Measurements from ENCODE around the gene ASB15. TPM values are rescaled to one million over a fixed set of nuclear protein-coding genes. Genes with fewer than 3 reads are reported as not detected.

The ASB15 gene
- total and polyA plus RNA-seq, 2 of the 8 experiments (the other 6 are each of a cell fraction or from before 2014, with no cell fraction given): not detected

GRCh38 chr7:123652406-123652805, 50.8 kb downstream of the ASB15 start:
- no peak overlapping the region for H3K14ac ChIP-seq (ENCODE audit: insufficient read length)
- no peak overlapping the region for H4K8ac ChIP-seq (ENCODE audit: extremely low read depth, insufficient read depth, low read length)
- no peak overlapping the region for H3K4me3 ChIP-seq (ENCODE audit: extremely low read depth in 1 of 4, insufficient read depth in 2 of 4, low read depth in 3 of 4, low read length in 4 of 4)
- H3K79me1 ChIP-seq (ENCODE audit: low read depth, low read length): no peaks in the 10 kb centered on the region
- H2BK15ac ChIP-seq (ENCODE audit: low read length): no peak overlapping the region
- no peak overlapping the region for H4K91ac ChIP-seq (replicated peaks; ENCODE audit: insufficient read length, low read length)
- no peaks in the 10 kb centered on the region for H3K4me1 ChIP-seq (replicated peaks in 1 of 4; ENCODE audit: control insufficient read depth in 3 of 4, insufficient read depth in 4 of 4, low read length in 3 of 4)
- POLR2A ChIA-PET (ENCODE audit: partially characterized antibody): no interaction called here
- H3K4me2 ChIP-seq (ENCODE audit: insufficient read depth in 1 of 2, low read depth in 2 of 2, low read length in 2 of 2): no peak overlapping the region
- WGBS, 2 experiments (ENCODE audit: extremely low coverage in 1 of 2, insufficient coverage in 1 of 2, insufficient read length in 1 of 2, insufficient replicate concordance in 2 of 2, low coverage in 1 of 2, low lambda C conversion rate in 2 of 2, missing lambda C conversion rate in 1 of 2): 88% methylated on average over 1 of the region's 1 CpG; no CpG with 5 or more reads in 1 of the 2 experiments
- H2BK5ac ChIP-seq (ENCODE audit: low read depth, low read length): no peak overlapping the region
- no peak overlapping the region for H3K56ac ChIP-seq (replicated peaks; ENCODE audit: insufficient read length, low read depth, low read length)
- FAIRE-seq (no peak), DNase-seq (ENCODE audit: low read depth in 1 of 2, low spot score in 2 of 2) (no peak)
- TF ChIP-seq SUZ12 (IDR thresholded peaks at IDR 0.05; ENCODE audit: low read length) (no peak), KDM4A (IDR thresholded peaks at IDR 0.05; ENCODE audit: low read depth, low read length, severe bottlenecking) (no peak), POU5F1 (IDR thresholded peaks at IDR 0.05; ENCODE audit: low read depth, low read length) (no peak)
- no peaks in the 10 kb centered on the region for H3K79me2 ChIP-seq (ENCODE audit: control insufficient read depth in 1 of 2, insufficient read depth in 2 of 2, low read length in 2 of 2)
- H3K23ac ChIP-seq (ENCODE audit: insufficient read length): no peak overlapping the region
- no peak overlapping the region for H2AFZ ChIP-seq (ENCODE audit: low read length)
- H3K27me3 ChIP-seq (replicated peaks in 1 of 4; ENCODE audit: control insufficient read depth in 3 of 4, extremely low read depth in 1 of 4, insufficient read depth in 3 of 4, low read length in 3 of 4): no peaks in the 10 kb centered on the region
- H3K4ac ChIP-seq (replicated peaks; ENCODE audit: insufficient read length, low read depth, low read length): no peak overlapping the region
- no peaks in the 10 kb centered on the region for H4K20me1 ChIP-seq (replicated peaks in 1 of 2; ENCODE audit: control insufficient read depth in 1 of 2, insufficient read depth in 2 of 2, low read length in 2 of 2)
- H2BK12ac ChIP-seq (ENCODE audit: low read depth, low read length): no peak overlapping the region
- no peaks in the 10 kb centered on the region for H3K23me2 ChIP-seq (ENCODE audit: low read depth, low read length)
- no peak overlapping the region for H3K9ac ChIP-seq (replicated peaks in 1 of 4; ENCODE audit: extremely low read depth in 1 of 4, low read depth in 3 of 4, low read length in 3 of 4)
- no peak overlapping the region for H2BK120ac ChIP-seq (replicated peaks; ENCODE audit: low read depth, low read length)
- CTCF ChIA-PET (ENCODE audit: partially characterized antibody): interaction anchor here (1.4 to 1.7 kb wide), 3 partner anchors 30 to 158 kb away, joined by 4 to 5 read pairs (median 4); no protein-coding TSS in a partner anchor
- H3K9me3 ChIP-seq (ENCODE audit: insufficient read depth in 2 of 2, low read depth in 1 of 2, low read length in 1 of 2): no peaks in the 10 kb centered on the region
- no peak overlapping the region for H2AK5ac ChIP-seq (ENCODE audit: low read depth, low read length)
- H3K18ac ChIP-seq (ENCODE audit: extremely low read depth, low read length): no peak overlapping the region
- no peaks in the 10 kb centered on the region for H3K36me3 ChIP-seq (ENCODE audit: control insufficient read depth in 2 of 4, insufficient read depth in 4 of 4, low read length in 3 of 4)
- no peak overlapping the region for H2BK20ac ChIP-seq (ENCODE audit: low read length)
- H3K27ac ChIP-seq (ENCODE audit: low read depth, low read length): no peak overlapping the region
- no peak overlapping the region for H4K5ac ChIP-seq (ENCODE audit: insufficient read length, low read depth, low read length)
